HG03159 (cell line): ENCODE results near the gene PUM1.
"Not testable (repeated sequence)": the region's sequence is repeated elsewhere in the genome, so short reads cannot be mapped to it uniquely, and the experiment has no call there.

Experiments used
- ATAC-seq: cut with Tn5 transposase; IDR thresholded peaks from one replicate; pipeline ENCODE4 v1.9.1; 2021; ENCODE audit warnings: mild to moderate bottlenecking, moderate library complexity; ENCODE audit not compliant: unreplicated experiment

The PUM1 gene

GRCh38 chr1:31064718-31065309 lies 703 bp downstream of the PUM1 start:
- ATAC-seq: peak; percentile 4

DNA sequence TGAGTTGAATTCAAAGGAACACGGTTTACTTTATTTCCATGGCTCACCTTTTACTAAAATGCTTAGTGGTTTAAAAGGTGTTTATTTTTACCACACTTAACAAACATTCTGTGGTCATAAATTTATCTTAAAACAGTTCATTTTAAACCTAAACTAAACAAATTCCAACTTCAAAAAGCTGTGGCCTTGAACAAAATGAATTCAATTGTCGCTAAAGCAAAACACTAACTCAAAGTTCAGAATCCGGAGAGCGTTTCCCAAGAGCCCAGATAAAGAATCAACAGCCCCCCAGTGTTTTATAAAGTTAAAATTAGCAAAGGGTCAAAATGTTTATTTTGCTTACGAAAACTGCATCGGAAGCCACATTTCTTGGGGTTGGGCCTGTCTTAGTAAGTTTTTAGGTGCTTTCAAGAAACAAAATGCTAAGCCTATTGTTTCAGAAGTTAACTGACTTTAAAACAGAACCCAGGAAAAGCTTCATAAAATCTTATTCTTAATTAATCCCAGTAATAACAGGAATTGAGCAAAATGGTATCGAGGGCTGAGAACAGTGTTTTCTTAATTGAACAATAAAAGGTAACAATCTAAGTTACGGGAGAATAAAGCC lies 1.3 kb downstream of the PUM1 start:
- no peak for ATAC-seq

DNA sequence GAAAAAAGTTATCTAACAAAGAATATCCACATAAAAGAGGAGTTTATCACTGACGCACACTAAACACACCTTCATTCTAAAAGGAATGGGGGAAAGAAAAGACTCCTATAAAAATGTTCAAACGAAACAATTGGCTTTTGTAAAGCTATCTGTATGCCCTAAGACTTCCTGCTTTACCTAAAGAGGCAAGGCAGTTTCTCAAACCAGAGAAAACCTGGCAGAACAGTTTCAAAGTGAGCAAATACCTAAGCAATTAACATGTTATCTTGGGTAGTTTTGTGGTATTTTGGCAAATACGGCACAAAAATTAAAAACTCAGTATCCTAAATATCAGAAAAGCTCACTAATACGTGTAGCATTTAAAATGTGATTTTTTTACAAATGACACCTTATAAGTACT lies 1.9 kb downstream of the PUM1 start:
- no peak for ATAC-seq

DNA sequence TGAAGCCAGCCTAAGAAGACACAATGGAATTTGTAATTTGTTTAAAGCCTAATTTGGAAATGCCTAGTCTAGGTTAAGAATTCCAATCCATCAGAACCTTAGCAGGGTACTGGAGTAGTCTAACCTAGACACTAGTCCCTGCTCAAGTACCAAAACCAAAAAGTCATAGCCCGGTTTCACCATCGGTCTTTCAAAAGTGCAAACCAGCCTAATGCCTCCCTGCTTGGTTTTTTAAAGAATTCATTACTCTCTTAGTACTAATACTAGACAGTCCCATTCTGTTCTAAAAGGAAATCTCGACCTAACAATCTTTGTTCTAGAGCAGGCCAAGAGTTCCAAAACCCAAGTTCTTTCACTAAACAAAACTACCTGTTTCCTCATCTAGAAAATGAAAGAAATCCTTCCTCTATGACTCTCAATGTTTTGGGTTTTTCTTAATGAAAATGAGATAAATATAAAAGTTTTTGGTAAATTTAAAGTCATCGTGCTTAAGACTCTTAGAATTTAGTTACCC lies 2.6 kb downstream of the PUM1 start:
- no peak for ATAC-seq

DNA sequence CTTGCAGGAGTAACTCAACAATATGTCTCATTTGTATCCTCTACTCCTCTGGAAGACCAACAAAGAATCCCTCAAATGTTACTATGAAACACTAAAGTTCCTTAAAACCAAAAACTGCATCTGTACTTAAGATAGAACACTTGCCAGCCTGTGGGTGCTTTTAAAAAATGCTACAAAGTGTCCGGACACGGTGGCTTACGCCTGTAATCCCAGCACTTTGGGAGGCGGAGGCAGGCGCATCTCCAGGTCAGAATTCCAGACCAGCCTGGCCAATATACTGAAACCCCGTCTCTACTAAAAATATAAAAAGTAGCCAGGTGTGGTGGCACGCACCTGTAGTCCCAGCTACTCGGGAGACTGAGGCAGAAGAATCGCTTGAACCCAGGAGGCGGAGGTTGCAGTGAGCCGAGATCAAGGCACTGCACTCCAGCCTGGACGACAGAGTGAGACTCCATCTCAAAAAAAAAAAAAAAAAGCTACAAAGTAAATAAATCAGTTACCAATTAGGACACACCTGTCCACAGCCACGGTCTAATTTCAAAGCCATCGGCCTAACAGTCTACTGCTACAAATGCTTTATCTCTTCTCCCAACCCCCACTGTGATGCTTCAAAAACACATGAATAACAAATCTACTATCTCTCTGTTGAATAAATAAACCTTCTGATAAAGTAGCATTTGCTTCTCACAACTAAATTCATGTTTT lies 3.2 kb downstream of the PUM1 start:
- ATAC-seq: not testable (repeated sequence)

DNA sequence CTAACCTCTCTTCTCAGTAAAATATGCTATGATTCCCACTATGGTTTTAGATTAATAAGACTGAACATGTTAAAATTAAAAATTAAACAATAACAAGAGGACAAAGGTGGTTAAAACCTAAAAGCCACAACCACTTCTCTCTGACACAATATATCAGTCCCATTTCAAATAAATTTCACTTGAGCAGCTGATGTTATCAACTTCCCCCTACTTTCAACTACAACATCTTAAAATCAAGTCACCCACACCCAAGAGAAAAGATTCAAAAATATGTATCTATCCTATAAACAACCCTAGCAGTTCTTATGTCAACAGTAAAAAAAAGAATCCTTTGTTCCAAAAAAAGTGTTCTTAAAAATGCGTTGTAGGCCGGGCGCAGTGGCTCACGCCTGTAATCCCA lies 7.5 kb downstream of the PUM1 start:
- ATAC-seq: no peak

DNA sequence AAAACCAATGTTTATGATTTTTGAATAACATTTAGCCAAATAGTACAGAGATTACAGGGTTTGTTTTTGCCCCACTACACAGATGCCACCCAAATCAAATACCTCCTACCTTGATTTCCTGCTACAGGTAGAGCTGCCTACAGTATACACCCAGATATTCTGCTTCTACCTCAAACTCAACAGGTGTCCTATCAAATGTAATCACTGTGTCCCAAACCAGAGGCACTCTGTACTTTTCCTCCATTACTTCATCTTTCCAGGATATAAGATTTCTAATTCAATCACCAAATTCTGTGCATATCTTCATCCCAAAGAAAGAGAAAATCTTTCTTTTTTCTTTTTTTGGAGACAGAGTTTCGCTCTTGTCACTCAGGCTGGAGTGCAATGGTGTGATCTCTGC lies 9.6 kb downstream of the PUM1 start:
- ATAC-seq: no peak

- ATAC-seq: no peak
These were observed 10.0 kb downstream of the PUM1 start for GRCh38 chr1:31055501-31055900.

- ATAC-seq: no peak
These were observed 10.5 kb downstream of the PUM1 start for GRCh38 chr1:31054958-31055481.

DNA sequence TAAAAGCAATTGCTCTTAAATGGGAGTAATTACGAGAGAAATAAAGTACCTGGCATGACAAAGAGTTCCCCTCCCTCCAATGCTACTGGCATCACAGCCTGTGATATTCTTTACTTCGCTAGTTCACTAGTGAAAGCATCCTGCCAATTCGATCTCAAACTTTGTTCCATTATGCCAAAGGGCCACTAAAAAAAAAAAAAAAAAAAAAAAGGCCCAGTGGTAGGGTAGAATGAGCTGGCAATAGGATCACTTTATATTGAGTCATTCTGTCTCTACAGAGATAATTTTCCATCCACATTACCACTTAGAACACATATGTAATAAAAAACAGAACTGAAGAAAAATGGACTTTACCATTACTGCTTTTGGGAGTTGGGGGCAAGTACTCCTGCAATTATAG lies 11.2 kb downstream of the PUM1 start:
- ATAC-seq: no peak

DNA sequence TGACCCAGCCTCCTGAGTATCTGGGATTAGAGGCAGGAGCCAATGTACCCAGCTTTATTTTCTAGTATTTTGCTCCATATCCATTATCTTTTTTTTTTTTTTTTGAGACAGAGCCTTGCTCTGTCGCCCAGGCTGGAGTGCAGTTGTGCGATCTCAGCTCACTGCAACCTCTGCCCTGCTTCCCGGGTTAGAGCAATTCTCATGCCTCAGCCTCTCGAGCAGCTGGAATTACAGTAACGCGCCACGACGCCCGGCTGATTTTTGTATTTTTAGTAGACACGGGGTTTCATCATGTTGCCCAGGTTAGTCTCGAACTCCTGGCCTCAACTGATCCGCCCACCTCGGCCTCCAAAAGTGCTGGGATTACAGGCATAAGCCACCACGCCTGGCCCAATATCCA lies 12.9 kb downstream of the PUM1 start:
- ATAC-seq: not testable (repeated sequence)

DNA sequence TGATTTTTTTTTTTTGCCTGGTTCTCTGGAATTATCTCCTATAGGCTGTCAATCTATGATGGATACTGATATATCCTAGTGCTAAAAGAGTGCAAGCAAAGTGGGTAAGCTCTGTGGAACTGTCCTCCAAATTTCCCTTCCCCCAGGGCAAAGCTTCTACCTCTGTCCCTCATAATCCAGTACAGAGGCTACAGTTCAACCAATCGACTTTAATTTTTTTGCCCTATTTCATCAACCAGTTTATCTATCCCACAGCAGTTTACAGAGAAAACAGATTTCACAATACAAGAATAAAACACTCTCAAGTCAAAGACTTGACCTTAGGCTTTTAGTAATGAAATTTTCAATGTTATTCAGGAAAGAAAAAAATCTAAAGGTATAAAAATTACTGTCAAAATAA lies 13.9 kb downstream of the PUM1 start:
- no peak for ATAC-seq

DNA sequence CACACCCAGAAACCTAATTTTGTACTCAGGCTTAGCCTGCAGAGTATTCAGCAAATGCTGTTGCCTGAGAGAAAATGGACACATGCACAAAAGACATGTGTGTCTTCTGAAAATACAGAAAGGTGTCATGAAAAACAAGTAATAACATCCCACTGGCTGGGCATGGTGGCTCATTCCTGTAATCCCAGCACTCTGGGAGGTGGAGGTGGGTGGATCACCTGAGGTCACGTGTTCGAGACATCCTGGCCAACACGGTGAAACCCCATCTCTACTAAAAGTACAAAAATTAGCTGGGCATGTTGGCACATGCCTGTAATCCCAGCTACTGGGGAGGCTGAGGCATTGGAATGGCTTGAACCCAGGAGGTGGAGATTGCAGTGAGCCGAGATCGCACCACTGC lies 18.0 kb downstream of the PUM1 start:
- not testable (repeated sequence) for ATAC-seq

GRCh38 chr1:31043631-31044030 lies 21.9 kb downstream of the PUM1 start:
- no peak for ATAC-seq

- no peak for ATAC-seq
These were observed 22.9 kb downstream of the PUM1 start for GRCh38 chr1:31042656-31043055.

GRCh38 chr1:31041529-31041928 lies 24.0 kb downstream of the PUM1 start:
- ATAC-seq: no peak

GRCh38 chr1:31040038-31040437 lies 25.5 kb downstream of the PUM1 start:
- no peak for ATAC-seq

DNA sequence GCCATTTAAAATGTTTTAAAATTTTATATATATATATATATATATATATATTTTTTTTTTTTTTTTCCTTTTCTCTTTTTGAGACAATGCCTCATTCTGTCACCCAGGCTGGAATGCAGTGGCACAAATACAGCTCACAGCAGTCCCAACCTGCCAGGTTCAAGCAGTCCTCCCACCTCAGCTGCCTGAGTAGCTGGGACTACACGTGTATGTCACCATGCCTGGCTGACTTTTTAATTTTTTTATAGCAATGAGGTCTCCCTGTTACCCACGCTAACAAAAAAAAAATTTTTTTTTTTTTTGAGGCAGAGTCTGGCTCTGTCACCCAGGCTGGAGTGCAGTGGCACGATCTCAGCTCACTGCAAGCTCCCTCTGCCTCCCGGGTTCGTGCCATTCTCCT lies 26.6 kb downstream of the PUM1 start:
- ATAC-seq: not testable (repeated sequence)

- no peak for ATAC-seq
These were observed 27.2 kb downstream of the PUM1 start for GRCh38 chr1:31038360-31038759.

DNA sequence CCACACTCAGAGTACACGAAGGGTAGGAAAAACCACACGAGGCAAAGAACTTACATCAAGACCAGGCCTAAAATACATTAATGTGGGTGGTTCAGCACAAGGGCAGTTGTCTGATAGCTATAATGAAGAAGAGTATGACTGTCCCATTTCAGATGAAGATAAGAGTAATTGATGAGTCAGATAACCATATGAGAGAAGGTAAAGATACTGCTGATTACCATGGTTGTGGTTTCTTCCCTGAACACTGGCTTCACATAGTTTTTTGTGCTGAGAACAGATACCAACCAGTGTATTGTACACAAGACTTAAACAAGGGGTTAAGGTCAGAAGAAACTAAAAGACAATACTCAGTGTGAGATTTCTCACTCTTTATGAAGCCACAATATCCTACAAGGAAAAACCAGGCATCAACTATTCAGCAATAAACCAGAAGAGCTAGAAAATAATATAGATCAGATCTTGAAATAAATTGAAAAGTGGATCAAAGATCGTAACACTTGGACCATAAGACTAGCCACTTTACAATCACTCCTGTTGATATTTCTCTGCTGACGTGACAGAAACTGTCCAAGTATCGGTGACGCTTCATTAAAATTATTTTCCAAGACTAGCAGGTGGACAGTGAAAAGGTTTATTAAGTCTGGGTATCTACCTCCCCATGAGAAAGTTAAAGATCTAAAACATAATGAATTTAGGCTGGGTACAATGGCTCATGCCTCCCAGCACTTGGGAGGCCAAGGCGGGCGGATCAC lies 28.6 kb downstream of the PUM1 start:
- ATAC-seq: no peak

- no peak for ATAC-seq
These were observed 31.9 kb downstream of the PUM1 start for GRCh38 chr1:31033598-31033997.
